Activated CD8-positive, alpha-beta T cell treated with anti-CD3 and anti-CD28 coated beads for 36 hours (primary cell): ENCODE results near the gene C15orf39. TPM values are rescaled to one million over a fixed set of nuclear protein-coding genes. Genes with fewer than 3 reads are reported as not detected.
A peak's percentile ranks its signal among the peaks of the same experiment; 100 is the strongest.

Experiments
- ATAC-seq: fragments of 200-7000 bp; cut with Tn5 transposase; one replicate; pipeline ENCODE4 v1.10.0; 2021; ENCODE audit warnings: mild to moderate bottlenecking, moderate library complexity
- CTCF ChIA-PET: fragments of 350-600 bp; sonication (Branson Sonifier 250); formaldehyde crosslinking; loops from one replicate; lab custom pipeline; 2021; ENCODE audit warnings: antibody characterized with exemption; lab: Charles Lee
- POLR2A ChIA-PET: fragments of 350-600 bp; sonication (Branson Sonifier 250); formaldehyde crosslinking; loops from one replicate; lab custom pipeline; 2021; ENCODE audit warnings: antibody characterized with exemption; lab: Charles Lee
- DNase-seq: peaks from one replicate; pipeline ENCODE4 v3.0.0-alpha.2; 2020
- H3K27ac Mint-ChIP-seq: one replicate; pipeline ENCODE4 v1.8.0; 2021; ENCODE audit warnings: mild to moderate bottlenecking, mixed read lengths
- H3K27me3 Mint-ChIP-seq: one replicate; pipeline ENCODE4 v1.8.0; 2021; ENCODE audit warnings: mixed read lengths
- H3K36me3 Mint-ChIP-seq: one replicate; pipeline ENCODE4 v1.8.0; 2021; ENCODE audit warnings: low read depth, mixed read lengths
- H3K4me1 Mint-ChIP-seq: one replicate; pipeline ENCODE4 v1.8.0; 2021; ENCODE audit warnings: low read depth, mixed read lengths
- H3K4me3 Mint-ChIP-seq: one replicate; pipeline ENCODE4 v1.8.0; 2021; ENCODE audit warnings: mild to moderate bottlenecking, moderate library complexity, mixed read lengths
- H3K9me3 Mint-ChIP-seq: one replicate; pipeline ENCODE4 v1.8.0; 2021; ENCODE audit warnings: mixed read lengths
- intact Hi-C: fragments of 100-400 bp; cut with micrococcal nuclease; formaldehyde crosslinking; loops from one replicate; pipeline ENCODE4 v1.10.0; 2022
- total RNA-seq, 2 experiments: library from RNA; stranded (reverse); gene quantifications; one replicate each; pipeline ENCODE4 v1.2.3, GENCODE V29; 2021
- TF ChIP-seq, protein P1 (sequence below): fragments of 200-600 bp; IDR thresholded peaks from one replicate; pipeline ENCODE4 v1.8.0; 2022; ENCODE audit warnings: antibody characterized with exemption, mild to moderate bottlenecking

The C15orf39 gene
- total RNA-seq, 2 experiments from 2014 or later, result 22.1 to 24.1 TPM

DNA sequence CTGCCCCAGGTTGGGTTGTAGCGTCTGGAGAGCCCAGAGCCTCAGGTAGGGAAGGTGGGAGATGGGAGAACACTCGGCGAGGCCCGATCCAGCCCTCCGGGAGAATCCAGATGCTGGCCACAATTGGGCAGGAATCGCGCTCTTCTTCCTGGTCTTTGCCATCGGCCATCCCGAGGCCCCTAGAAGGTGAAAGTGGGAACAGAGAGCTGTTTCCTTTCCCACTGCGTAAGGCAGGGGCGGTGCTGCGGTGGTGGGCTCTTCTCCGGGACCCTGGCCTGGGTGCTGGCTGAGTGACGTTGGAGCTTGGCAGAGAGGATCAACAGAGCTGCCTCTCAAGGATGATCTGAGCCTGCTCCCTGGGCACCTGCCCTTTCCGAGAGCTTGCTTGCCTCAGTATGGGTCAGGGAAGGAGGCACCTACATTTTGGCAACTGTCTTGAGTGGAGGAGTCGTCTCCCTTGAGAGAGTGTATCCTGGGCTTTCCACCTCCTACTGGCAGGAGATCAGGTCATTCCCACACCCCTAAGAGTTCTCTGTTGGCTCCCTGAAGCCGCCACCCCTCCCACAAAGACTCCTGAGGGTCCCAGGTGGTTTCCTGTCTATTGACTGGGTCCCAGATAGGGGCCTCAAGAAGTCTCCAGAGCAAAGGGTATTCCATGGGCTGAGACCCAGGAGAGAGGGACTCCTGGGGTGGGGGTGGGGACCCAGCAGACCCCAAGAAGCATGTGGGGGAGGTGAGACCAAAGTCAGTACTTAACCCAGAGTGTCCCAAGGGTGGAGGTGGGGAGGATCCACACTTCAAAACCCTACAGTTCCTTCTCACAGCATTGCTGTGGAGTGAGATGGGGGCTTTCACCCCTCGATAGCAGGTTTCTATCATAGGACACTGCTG, 1.6 kb downstream of the C15orf39 start:
- Mint-ChIP-seq H3K36me3 (peaks cover 26% of the 10 kb centered on the region), H3K9me3 (no peaks in the 10 kb centered on the region), H3K27me3 (no peaks in the 10 kb centered on the region), H3K27ac (peak overlapping the region; percentile 92), H3K4me1 (peaks cover 47% of the 10 kb centered on the region), H3K4me3 (peak overlapping the region; percentile 92)
- ATAC-seq (no peak), DNase-seq (peak; percentile 27)
- TF ChIP-seq, protein P1, sequence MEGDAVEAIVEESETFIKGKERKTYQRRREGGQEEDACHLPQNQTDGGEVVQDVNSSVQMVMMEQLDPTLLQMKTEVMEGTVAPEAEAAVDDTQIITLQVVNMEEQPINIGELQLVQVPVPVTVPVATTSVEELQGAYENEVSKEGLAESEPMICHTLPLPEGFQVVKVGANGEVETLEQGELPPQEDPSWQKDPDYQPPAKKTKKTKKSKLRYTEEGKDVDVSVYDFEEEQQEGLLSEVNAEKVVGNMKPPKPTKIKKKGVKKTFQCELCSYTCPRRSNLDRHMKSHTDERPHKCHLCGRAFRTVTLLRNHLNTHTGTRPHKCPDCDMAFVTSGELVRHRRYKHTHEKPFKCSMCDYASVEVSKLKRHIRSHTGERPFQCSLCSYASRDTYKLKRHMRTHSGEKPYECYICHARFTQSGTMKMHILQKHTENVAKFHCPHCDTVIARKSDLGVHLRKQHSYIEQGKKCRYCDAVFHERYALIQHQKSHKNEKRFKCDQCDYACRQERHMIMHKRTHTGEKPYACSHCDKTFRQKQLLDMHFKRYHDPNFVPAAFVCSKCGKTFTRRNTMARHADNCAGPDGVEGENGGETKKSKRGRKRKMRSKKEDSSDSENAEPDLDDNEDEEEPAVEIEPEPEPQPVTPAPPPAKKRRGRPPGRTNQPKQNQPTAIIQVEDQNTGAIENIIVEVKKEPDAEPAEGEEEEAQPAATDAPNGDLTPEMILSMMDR, result no peak
- intact Hi-C loops, result no loop called here
- ChIA-PET POLR2A (interaction anchor here (0.6 to 2.9 kb wide), 13 partner anchors 11 to 265 kb away, joined by 3 to 20 read pairs (median 3); partner anchors contain the start of genes COX5A and PPCDC), CTCF (interaction anchor here (1.1 to 4.9 kb wide), 18 partner anchors 9 to 265 kb away, joined by 3 to 89 read pairs (median 4); partner anchors contain the start of genes COX5A, PPCDC, RPP25 and SCAMP5)

DNA sequence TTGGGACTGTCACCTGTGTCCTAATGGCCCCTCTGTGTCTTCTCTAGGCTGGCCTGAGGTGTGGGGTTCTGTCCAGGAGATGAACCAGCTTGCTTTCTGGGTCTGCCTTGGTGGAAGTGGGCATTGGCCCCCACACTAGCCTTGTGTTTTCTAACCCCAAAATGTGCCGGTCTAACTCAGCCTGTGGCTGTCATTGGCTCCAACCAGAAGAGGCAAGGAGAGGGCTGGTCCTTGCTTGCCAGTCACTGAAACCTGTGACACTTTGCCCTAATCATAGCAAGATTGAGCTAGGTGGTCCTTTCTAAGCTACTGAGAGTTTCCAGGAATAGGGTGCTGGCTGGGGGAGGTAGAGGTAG, 2.2 kb downstream of the C15orf39 start:
- Mint-ChIP-seq H3K27ac (peak overlapping the region; percentile 92), H3K4me1 (peaks cover 48% of the 10 kb centered on the region)
- peak; percentile 6 for ATAC-seq

DNA sequence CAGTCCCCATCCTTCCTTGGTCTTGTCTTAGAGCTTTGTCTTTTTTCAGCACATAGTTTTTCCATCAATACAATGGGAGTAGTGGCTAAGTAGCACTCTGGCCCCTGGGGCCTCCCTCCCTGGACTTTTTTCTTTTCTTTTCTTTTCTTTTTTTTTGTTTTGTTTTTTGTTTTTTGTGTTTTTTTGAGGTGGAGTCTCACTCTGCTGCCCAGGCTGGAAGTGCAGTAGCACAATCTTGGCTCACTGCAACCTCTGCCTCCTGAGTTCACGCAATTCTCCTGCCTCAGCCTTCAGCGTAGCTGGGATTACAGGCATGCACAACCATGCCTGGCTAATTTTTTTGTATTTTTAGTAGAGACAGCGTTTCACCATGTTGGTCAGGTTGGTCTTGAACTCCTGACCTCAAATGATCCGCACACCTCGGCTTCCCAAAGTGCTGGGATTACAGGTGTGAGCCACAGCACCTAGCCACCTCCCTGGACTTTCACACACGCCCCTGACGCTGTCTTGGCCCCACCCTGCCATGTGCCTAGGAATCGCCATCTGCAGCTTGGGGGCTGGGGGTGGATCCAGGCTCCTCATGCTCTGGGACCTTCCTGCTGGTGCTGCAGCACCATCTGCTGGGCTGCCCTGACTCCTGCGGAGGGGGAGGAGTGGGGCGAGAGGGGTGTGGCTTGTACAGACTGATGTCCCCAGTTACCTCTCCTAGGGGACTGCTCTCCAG, 2.8 kb downstream of the C15orf39 start:
- peak overlapping the region; percentile 55 for H3K27ac Mint-ChIP-seq
- TF ChIP-seq, protein P1, result peak; percentile 82
- no peaks in the 10 kb centered on the region for H3K27me3 Mint-ChIP-seq
- ATAC-seq (peak; percentile 66), DNase-seq (peak; percentile 94)
- ChIA-PET POLR2A (interaction anchor here (0.7 to 2.9 kb wide), 10 partner anchors 10 to 241 kb away, joined by 3 to 20 read pairs (median 3); partner anchors contain the start of gene PPCDC), CTCF (interaction anchor here (0.6 to 4.9 kb wide), 24 partner anchors 9 to 305 kb away, joined by 3 to 89 read pairs (median 4); partner anchors contain the start of genes COX5A, PPCDC, RPP25 and SCAMP5)
- H3K36me3 Mint-ChIP-seq, result peaks cover 32% of the 10 kb centered on the region
- intact Hi-C loops, result loop anchor here (2.0 kb wide), 1 partner anchor 174 kb away; no protein-coding TSS in a partner anchor
- peak overlapping the region; percentile 92 for H3K4me3 Mint-ChIP-seq
- H3K9me3 Mint-ChIP-seq, result no peaks in the 10 kb centered on the region
- H3K4me1 Mint-ChIP-seq, result peaks cover 48% of the 10 kb centered on the region

More for the DNA sequence above, 2.2 kb downstream of the C15orf39 start:
- Mint-ChIP-seq H3K9me3 (no peaks in the 10 kb centered on the region), H3K36me3 (peaks cover 26% of the 10 kb centered on the region), H3K4me3 (peak overlapping the region; percentile 92), H3K27me3 (no peaks in the 10 kb centered on the region)
- intact Hi-C loops, result loop anchor here (2.0 kb wide), 1 partner anchor 173 kb away; no protein-coding TSS in a partner anchor
- DNase-seq, result peak; percentile 48
- ChIA-PET CTCF (interaction anchor here (0.6 to 4.9 kb wide), 22 partner anchors 10 to 265 kb away, joined by 3 to 89 read pairs (median 4); partner anchors contain the start of genes COX5A, PPCDC, RPP25 and SCAMP5), POLR2A (interaction anchor here (0.7 to 2.9 kb wide), 10 partner anchors 11 to 240 kb away, joined by 3 to 20 read pairs (median 3); partner anchors contain the start of gene PPCDC)
- TF ChIP-seq, protein P1, result no peak

DNA sequence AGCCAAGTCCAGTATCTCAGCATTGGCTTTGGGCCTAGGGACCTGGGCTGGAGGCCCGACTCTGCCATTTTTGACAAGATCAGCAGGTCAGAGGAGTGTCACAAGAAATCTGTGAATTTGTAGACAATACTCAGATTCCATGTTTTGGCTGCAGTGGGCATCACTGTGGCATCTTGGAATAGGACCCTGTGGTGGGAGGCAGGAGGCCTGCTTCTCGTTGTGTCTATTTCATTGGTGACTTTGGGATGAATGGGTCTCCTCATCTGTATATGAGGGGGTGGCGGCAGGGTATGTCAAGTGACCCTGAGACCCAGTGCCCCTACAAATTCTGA, 3.3 kb downstream of the C15orf39 start:
- peaks cover 35% of the 10 kb centered on the region for H3K36me3 Mint-ChIP-seq
- ChIA-PET POLR2A (interaction anchor here (1.7 to 2.9 kb wide), 3 partner anchors 162 to 182 kb away, joined by 7 to 20 read pairs (median 7); partner anchors contain the start of gene PPCDC), CTCF (interaction anchor here (1.1 to 4.9 kb wide), 9 partner anchors 77 to 305 kb away, joined by 3 to 89 read pairs (median 4); partner anchors contain the start of genes COX5A and PPCDC)
- ATAC-seq (no peak), DNase-seq (no peak)
- intact Hi-C loops, result loop anchor here (2.0 kb wide), 1 partner anchor 174 kb away; no protein-coding TSS in a partner anchor
- H3K9me3 Mint-ChIP-seq, result no peaks in the 10 kb centered on the region
- TF ChIP-seq, protein P1, result no peak
- H3K4me1 Mint-ChIP-seq, result peaks cover 47% of the 10 kb centered on the region
- H3K27ac Mint-ChIP-seq, result no peak overlapping the region
- no peaks in the 10 kb centered on the region for H3K27me3 Mint-ChIP-seq
- H3K4me3 Mint-ChIP-seq, result peak overlapping the region; percentile 92
